Measurements from ENCODE around the gene ABCD4. TPM values are rescaled to one million over a fixed set of nuclear protein-coding genes. Genes with fewer than 3 reads are reported as not detected.

The ABCD4 gene
- total RNA-seq, 1 experiment from 2014 or later, result 31.4 TPM

DNA sequence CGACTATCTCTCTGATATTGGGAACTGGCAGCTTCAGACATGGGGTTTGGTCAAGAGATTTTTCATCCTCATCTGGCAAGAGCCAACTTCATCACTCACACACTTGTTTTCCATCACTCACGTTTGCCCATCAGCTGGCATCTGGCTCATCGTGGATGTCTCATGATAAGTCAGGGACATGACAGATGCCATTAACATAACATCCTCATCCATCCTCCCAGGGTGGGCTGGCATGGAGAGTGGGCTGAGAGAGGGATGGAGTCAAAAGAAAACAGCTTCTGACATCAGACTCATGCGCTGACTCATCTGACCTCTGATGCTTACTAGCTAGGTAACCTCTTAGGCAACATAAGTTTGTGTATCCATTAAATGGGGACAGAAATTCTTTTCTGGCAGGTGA, 65.3 kb downstream of the ABCD4 start:
- no peak for DNase-seq (ENCODE audit: low spot score)

Other genes with a start within 250 kb of the ABCD4 start
- 4.3 and 4.5 TPM in 2 replicates for gene ALDH6A1, start 218.5 kb downstream of the ABCD4 start, total RNA-seq (2014; rRNA removed; shearing (Covaris generic))
- gene LIN52, start 218.0 kb downstream of the ABCD4 start, total RNA-seq (2014; rRNA removed; shearing (Covaris generic)), result 4.4 TPM in 2 replicates
- not detected in 2 replicates for gene VSX2, start 63.5 kb downstream of the ABCD4 start, total RNA-seq (2014; rRNA removed; shearing (Covaris generic))
- 3.2 and 4.1 TPM in 2 replicates for gene VRTN, start 45.5 kb upstream of the ABCD4 start, total RNA-seq (2014; rRNA removed; shearing (Covaris generic))
- not detected in 2 replicates for gene SYNDIG1L, start 123.3 kb upstream of the ABCD4 start, total RNA-seq (2014; rRNA removed; shearing (Covaris generic))
- 108 and 141 TPM in 2 replicates for gene NPC2, start 190.4 kb upstream of the ABCD4 start, total RNA-seq (2014; rRNA removed; shearing (Covaris generic))
- 12.7 and 16.3 TPM in 2 replicates for gene ISCA2, start 190.8 kb upstream of the ABCD4 start, total RNA-seq (2014; rRNA removed; shearing (Covaris generic))

Measured in HT-29 (cell line).